Fibroblast of lung (primary cell): Measurements from ENCODE around the gene NEK2.

Experiments
- EZH2 ChIP-seq: IDR thresholded peaks from 2 replicates; pipeline ENCODE4 v1.5.1; 2012; ENCODE audit warnings: low read length, control low read depth, mild to moderate bottlenecking; ENCODE audit errors: missing control alignments
- TF ChIP-seq, protein P1 (sequence below), 2 donors: IDR thresholded peaks in 1 of 2; conservative IDR thresholded peaks in 1 of 2; 1 replicate in 1 of 2; 2 replicates in 1 of 2; pipeline ENCODE4 v1.5.1; 2011 to 2012; ENCODE audit warnings: low read length in 2 of 2, control low read depth in 1 of 2, inconsistent platforms in 1 of 2, low read depth in 1 of 2, mild to moderate bottlenecking in 1 of 2

DNA sequence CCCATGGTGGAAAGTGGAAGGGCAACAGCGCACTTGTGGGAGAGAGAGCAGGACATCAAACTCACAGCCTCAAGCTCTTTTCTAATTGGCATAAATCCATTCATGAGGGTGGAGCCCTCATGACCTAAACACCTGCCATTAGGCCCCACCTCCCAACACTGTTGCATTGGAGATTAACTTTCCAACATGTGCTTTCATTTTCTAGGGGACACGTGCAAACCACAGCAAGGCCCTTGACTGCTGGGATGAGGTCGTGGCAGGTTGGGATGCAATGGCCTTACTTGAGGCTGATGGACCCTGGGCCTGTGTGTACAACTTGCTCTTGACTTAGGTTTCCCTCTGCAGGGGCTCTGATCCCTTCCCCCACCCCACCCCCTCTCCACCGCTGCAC, 35.9 kb upstream of the NEK2 start:
- no peak for TF ChIP-seq EZH2
- TF ChIP-seq, protein P1, sequence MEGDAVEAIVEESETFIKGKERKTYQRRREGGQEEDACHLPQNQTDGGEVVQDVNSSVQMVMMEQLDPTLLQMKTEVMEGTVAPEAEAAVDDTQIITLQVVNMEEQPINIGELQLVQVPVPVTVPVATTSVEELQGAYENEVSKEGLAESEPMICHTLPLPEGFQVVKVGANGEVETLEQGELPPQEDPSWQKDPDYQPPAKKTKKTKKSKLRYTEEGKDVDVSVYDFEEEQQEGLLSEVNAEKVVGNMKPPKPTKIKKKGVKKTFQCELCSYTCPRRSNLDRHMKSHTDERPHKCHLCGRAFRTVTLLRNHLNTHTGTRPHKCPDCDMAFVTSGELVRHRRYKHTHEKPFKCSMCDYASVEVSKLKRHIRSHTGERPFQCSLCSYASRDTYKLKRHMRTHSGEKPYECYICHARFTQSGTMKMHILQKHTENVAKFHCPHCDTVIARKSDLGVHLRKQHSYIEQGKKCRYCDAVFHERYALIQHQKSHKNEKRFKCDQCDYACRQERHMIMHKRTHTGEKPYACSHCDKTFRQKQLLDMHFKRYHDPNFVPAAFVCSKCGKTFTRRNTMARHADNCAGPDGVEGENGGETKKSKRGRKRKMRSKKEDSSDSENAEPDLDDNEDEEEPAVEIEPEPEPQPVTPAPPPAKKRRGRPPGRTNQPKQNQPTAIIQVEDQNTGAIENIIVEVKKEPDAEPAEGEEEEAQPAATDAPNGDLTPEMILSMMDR (conservative IDR thresholded peaks at IDR 0.05 in 1 of 2, IDR thresholded peaks at IDR 0.05 in 1 of 2; ENCODE audit: low read depth in 1 of 2, low read length in 2 of 2) = no peak
